DMS153 treated with DMSO at 0.1 percent for 48 hours (cell line): Measurements from ENCODE around the gene CCDC175.

Experiments
- DNase-seq: peaks from one replicate; lab custom pipeline; 2025; ENCODE audit not compliant: unreplicated experiment; lab: John Stamatoyannopoulos, UW

Gene CCDC175

DNA sequence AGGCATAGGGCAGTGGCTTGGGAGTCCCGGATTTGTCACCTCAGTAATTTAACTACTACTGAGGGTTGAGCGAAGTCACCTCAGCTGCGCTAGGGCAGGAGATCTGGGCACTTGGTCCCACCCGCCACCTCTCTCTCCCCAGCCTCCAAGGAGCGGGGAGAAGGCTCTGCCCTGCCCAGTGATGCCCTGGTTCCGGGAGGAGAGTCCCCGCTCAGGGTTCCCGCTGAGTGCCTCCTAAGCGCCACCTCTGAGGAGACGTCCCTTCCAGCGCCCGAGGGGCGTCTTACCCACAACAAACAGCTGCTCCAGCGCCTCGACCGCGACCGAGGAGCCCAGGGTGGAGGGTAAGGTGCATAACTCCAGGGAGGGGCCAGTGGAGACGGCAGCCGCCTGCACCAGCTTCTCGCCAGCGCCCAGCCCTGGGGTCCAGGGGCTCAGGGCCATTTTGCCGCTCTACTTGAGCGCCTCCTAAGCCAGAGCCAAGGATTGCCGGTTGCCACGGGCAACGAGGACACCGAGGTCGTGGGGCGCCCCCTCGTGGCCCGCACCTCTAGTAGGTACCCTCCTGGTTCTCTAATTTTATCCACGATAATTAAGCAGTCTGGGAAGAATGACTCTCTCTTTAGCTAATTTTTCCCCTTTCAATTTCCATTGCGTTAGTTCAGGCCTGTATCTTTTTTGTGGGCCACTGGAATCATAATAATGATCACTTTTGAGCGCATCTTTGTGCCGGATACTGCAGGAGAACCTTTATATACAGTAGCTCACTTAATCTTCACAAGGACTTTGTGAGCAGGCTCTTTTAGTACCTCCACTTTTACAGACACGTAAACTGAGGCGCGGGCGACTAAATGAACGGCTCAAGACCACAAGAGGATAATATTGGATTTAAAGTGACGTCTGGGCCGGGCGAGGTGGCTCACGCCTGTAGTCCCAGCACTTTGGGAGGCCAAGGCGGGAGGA lies at the start of gene CCDC175:
Gene CCDC175 (minus strand): TSS at position 481 of the 963 bp plus-strand sequence. CDS start 37 bp downstream, at position 444.
- peak; percentile 83 for DNase-seq

- DNase-seq, result no peak
Measured at GRCh38 chr14:59622631-59623030, 46.0 kb upstream of the CCDC175 start.

GRCh38 chr14:59619061-59619460 lies 42.4 kb upstream of the CCDC175 start:
- no peak for DNase-seq

- DNase-seq, result no peak
Measured at GRCh38 chr14:59601056-59601455, 24.4 kb upstream of the CCDC175 start.

GRCh38 chr14:59600211-59600945 lies 23.8 kb upstream of the CCDC175 start:
- DNase-seq, result no peak

GRCh38 chr14:59595071-59595470 lies 18.5 kb upstream of the CCDC175 start:
- no peak for DNase-seq

- DNase-seq, result no peak
Measured at GRCh38 chr14:59591641-59592370, 15.2 kb upstream of the CCDC175 start.

GRCh38 chr14:59588101-59588500 lies 11.5 kb upstream of the CCDC175 start:
- DNase-seq, result no peak

GRCh38 chr14:59585891-59586554 lies 9.4 kb upstream of the CCDC175 start:
- no peak for DNase-seq

GRCh38 chr14:59583755-59584154 lies 7.1 kb upstream of the CCDC175 start:
- no peak for DNase-seq

DNA sequence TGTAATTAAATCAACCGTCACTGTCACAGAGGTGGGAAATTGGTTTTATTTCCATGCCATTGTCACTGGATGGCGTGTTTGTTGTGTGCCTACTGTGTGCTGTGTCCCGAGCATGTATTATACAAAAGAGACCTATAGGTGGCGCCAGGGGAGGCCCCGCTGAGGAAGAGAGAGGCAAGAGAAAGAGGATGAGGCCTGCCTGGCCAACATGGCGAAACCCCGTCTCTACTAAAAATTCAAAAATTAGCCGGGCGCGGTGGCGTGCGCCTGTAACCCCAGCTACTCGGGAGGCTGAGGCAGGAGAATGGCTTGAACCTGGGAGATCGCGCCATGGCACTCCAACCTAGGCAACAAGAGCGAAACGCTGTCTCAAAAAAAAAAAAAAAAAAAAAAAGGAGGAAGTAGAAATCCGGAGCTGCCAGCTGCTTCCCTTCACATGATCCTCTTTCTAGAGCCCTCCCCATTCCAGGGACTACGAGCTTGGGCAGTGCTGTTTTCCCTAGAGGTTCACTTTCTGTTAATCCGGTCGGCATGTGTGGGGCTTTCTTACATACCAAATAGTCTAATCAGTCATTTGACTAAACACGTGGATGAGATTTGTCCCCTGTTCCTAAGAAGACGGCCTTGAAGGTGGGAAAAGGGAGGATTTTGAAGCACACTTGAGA lies 6.4 kb upstream of the CCDC175 start:
- no peak for DNase-seq

GRCh38 chr14:59582161-59582560 lies 5.5 kb upstream of the CCDC175 start:
- no peak for DNase-seq

GRCh38 chr14:59580911-59581310 lies 4.3 kb upstream of the CCDC175 start:
- DNase-seq, result no peak

GRCh38 chr14:59570122-59570521 lies 6.5 kb downstream of the CCDC175 start:
- peak; percentile 25 for DNase-seq

DNA sequence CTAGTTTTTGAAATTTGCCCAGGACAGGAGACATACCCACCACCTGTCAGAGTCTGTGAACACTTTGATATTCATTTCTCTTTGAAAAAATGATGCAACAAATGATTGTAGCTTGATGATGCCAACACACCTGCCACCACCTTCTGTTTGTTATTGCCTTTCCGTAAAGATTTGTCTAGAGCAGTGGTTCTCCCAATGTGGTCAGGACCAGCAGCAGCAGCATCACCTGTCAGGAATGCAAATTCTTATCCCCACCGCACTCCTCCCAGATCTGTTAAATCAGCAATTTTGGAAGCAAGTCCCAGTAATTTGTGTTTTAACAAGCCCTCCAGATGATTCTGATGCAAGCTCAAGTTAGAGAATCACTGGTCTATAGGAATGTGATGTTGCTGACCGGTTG lies 9.9 kb downstream of the CCDC175 start:
- DNase-seq, result no peak

DNA sequence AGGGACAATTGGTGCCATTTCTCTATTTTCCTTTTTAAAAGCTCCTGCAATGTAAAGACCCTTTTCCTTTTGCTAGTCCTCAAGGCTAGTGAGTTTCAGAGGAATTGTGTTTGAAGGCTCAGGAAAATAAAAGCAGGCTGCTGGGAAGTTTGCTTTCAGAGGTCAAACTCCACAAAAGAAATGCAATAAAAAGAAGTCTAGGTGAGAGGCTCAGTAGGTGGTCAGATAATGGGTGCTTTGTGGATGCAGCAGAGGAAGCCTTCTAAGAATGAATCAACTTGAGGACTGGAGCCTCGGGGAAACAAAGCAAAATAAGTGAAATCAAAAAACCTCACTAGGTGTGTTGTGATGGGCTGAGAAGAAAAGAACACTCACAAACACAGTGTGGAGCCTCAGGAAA lies 10.3 kb downstream of the CCDC175 start:
- DNase-seq, result no peak

- DNase-seq, result no peak
Measured at GRCh38 chr14:59565087-59565486, 11.5 kb downstream of the CCDC175 start.

DNA sequence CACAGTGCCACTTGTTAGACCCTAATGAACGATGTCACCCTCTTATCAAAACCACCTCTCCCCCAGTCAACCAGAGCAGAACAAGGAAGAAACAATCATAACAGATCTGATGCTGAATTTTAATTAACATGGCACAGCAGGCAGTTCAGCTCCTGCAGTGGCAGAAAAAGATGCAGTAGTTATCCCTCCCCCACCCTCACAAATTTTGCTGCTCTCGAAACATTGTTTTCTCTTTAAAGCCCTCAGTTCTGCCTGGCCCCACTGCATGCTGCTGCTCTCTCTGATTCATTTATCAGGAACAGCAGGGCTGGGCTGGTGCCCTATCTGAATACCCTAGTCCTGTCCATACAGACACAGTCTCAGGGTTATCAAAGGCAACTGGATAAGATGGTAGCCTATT lies 12.2 kb downstream of the CCDC175 start:
- DNase-seq, result no peak

DNA sequence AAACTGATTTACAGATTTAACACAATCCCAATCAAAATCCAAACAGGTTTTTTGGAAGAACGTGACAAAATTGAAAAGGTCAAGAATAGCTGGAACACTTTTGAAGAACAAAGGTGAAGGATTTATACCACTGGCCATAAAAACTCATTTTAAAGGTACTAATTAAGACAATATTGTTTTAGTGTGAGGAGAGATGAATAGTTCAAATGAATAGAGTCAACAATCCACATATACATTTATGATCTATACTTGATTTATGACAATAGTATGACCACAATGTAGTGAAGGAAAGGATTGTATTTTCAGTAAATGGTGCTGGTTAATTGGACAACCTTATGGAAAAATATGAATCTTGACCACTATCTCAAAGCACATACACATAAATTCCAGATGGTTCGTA lies 29.3 kb downstream of the CCDC175 start:
- no peak for DNase-seq

- no peak for DNase-seq
Measured at GRCh38 chr14:59543873-59544272, 32.7 kb downstream of the CCDC175 start.
